ENCODE measurements around the gene CD93.

CD93 gene

DNA sequence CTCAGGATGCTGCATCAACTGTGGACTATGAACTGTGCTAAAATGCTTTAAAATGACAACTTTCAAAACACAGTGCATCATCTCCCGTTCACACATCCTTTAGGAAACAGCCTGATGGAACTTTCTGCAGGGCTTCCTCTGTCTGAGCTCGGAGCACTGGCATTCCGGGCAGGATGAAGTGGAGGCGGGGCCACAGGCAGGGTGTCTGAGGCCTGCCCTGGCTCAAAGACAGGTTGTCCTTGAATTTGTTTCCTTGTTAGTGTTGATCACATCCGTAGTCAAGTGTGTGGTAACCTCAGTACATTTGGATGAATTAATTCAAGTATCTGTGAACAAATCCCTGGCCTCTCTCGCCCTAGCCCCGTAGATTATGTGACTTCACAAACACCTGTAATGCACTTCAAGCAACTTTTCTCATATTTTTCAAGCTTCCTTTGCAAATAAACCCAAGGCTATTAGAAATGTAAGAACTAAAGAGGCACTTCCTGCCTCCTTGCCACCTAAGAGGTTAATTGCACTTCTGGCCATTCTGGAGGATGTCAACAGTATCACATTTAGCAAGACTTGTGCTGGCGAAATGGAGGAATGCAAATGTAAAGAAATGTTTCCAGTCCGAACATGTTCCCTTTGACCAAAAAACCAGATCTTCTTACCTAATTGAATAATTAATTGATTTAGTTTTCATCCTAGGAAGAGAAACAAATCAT, 3.1 kb downstream of the CD93 start:
- no peak for DNase-seq (ENCODE audit: low spot score)

DNA sequence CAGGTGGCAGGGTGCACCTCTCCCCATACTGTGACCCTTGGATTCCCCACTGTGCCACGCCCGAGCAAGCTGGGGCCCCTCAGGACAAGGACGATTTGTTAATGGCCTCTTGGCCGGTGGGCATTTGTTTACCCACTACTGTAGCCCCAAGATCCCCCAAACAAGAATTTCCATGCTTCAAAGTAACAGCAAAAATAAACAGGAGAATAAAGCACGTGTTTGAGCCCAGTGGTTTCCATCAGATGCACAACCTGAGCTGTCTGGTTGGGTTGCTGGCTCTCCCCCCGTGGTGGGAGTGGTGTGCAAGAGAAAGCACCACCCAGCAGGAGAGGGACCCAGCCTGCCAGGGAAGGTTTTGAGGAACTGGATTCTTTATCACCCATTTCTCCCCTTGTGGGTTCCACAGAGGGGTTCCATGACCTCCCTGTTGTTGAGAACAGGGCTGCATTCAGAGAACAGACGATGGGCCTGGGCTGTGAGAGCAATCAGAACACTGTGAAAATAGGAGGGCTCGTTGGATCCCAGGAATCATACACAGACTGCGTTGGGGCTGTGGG, 4.8 kb downstream of the CD93 start:
- no peak for DNase-seq (ENCODE audit: low spot score)

DNA sequence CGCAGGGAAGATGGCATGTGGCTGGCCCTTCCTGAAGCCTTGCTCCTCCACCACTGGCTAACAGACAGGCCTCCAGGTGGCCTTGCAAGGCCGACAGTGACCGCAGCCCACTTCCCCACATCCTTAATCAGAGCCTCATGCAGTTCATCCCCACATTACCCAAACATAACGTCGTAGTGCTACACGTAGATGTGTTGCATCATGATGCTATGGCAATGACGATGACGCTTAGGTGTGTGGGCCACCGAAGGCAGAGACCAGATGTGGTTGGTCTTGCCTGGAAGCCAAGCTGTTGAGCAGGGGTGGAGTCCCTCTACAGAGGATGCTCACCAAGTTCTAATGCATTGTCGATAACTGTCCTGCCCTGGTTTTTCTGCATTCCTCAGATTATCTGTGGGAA, 5.6 kb downstream of the CD93 start:
- no peak for DNase-seq (ENCODE audit: low spot score)

DNA sequence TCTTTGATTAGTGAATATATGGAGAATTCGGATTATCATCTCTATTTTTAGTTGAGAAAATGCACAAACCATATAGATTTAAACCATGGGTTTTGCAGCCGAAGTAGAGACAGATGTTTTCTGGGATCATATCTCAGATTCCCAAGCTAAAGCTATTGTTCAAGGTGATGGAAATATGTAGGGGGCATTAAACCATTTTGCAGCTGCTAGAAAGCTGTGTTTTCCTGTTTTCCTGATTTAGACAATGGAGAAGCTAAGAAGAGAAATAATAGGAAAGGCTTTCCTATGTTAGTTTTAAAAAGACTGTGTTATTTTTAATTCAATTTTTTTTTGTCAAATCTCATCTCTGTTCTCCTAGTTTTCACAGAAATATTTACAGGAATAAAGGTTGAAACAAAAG, 6.2 kb downstream of the CD93 start:
- no peak for DNase-seq (ENCODE audit: low spot score)

DNA sequence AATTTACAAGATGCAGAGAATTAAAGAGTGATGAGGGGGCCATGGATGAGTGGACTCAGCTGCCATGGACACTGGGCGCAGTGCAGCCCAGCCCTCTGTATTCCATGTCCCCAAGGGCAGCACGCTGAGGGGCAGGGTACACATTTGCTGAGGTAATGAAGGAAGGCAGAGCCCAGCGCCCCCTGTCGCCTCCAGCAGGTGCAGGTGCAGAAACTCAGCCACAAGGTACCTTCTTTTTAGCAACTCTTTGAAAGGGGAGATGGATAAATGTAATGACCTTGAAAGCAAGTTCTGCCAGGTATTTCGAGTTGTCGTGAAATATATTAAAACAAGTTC, 7.1 kb downstream of the CD93 start:
- DNase-seq (ENCODE audit: low spot score), result no peak

DNA sequence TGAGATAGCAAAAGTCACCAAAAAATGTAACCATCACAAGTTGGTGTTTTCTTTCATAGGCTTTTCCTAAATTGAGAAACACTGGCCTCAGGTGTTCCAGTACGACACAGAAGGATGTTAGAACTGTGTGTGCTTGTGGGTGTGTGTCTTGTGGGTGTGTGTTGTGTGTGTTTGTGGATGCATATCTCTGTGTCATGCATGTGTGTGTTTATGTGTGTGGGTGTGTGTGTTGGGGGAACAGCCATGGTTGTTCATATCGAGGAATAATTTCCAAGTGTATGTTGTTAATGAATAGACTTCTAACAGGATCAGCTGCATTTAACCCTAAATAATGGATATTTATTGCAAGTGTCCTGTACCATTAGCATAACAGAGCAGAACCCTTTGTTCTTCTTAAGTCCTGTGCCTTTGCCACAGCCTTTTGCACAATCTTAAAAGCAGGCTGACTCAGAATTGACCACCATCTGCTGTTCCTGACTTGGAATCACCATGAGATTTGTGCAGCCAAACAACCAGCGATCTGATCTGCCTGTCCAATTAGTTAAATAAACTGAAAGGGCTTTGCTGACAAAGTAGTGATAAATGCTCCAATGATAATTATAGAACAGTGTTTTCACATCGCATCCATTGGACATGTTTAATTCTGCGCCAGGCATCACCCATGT, 7.6 kb downstream of the CD93 start:
- peak; percentile 43 for DNase-seq (ENCODE audit: low spot score)

DNA sequence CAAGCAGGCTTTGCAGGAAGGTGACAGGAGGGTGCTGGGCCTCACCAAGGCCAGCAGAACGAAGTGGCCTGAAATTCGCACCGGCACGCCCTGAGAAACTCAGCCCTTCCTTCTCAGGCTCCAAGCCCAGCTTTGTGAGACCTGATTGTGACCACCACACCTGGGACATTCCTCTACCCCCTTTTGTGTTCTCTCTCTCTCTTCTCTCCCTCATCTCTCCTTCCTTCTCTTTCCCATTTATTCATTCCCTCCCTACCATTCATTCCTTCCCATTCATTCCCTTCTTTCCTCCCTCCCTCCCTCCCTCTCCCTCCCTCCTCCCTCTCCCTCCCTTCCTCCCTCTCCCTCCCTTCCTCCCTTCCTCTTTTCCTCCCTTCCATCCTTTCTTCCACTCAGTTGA, 8.8 kb downstream of the CD93 start:
- DNase-seq (ENCODE audit: low spot score), result no peak

DNA sequence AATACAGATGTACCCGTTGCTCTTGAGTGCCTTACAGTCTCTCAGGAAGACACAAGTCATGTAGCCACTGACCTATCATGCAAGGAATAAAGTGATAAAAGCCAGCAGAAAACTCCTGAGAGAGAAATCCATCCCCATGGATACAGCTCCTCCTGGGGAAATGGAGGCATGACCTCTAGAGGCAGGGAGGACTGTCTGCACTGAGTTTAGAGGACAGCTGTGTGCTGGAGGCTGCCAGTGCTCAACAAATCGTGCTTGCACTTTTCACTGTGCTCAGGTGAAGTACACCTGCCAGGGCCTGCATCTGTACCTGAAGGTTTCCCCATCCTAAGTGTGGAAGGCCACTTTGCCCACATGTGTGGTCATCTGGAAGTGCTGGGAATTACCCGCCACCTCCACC, 12.1 kb downstream of the CD93 start:
- no peak for DNase-seq (ENCODE audit: low spot score)

DNA sequence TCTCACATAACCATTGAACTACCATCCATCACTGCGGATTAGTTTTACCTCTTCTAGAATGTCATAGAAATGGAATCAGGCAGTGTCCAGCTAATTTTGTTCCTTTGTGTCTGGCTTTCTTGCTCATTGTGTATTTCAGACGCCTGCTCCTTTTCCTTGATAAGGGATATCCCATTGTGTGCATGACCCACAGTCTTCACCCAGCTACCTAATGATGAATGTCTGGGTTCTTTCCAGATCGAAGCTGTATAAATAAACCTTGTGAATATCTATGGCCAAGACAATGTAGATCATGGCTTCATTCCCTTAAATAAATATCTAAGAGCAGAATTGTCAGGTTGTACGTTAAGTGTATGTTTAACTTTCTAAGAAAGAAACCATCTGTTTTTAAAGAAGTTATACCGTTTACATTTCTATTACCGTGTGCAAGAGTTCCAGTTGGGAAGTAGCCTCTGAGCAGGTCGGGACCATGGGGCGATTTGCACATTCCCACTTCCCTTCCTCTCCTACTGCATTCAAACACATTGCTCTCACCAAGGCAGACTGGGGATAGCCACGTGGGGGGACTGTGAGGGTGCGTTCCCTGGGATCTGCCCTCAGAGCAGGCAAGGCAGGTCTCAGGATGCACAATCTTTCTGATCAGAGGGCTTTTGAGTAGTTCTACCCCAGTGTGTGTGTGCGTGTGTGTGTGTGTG, 13.1 kb downstream of the CD93 start:
- DNase-seq (ENCODE audit: low spot score), result no peak

DNA sequence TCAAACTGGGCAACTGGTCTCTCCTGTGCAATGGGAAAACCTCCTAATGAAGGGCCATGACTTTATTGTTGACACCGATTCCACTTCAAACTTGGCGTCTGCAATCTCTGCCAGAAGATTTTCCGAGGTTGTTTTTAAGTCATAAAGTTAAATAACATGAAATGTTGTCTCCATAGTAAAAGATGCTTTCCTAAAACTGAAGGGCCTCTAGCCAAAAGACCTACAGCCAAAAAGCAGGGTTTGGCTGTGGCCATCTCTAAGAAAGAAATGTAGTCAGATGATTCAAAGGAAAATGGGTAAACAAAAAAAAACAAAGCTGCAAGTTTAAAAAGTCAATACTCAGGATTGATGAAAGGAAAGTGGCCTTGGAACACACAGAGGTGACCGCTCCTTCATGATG, 14.1 kb downstream of the CD93 start:
- no peak for DNase-seq (ENCODE audit: low spot score)

DNA sequence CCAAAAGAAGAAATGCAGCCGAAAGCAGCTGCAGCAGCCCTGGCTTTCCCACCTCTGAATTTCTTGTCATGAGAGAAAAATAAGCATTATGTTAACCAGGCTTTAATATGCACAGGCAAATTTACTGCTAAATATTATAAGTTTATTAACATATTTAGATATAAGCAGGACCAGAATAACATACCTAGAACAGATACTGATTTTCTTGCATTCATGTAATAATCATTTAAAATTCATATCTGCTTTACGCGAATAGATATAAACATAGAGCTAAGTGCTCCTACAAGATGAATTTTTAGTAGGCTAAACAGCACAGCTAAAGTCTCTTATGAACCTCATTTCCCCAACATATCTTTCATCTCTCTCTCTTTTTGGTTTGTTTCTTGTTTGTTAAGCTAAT, 14.7 kb downstream of the CD93 start:
- no peak for DNase-seq (ENCODE audit: low spot score)

DNA sequence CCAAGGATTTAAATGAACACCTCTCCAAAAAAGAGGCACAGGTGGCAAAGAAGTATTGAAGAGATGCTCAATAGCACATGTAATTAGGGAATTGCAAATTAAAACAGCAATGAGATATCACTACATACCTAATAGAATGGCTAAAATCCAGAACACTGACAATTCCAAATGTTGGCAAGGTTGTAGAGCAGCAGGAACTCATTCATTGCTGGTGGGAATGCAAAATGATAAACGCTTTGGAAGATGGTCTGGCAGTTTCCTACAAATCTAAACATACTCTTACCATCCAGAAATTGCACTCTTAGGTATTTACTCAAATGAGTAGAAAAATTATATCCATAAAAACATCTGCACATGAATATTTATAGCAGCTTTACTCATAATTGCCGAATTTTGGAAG, 17.0 kb downstream of the CD93 start:
- no peak for DNase-seq (ENCODE audit: low spot score)

DNA sequence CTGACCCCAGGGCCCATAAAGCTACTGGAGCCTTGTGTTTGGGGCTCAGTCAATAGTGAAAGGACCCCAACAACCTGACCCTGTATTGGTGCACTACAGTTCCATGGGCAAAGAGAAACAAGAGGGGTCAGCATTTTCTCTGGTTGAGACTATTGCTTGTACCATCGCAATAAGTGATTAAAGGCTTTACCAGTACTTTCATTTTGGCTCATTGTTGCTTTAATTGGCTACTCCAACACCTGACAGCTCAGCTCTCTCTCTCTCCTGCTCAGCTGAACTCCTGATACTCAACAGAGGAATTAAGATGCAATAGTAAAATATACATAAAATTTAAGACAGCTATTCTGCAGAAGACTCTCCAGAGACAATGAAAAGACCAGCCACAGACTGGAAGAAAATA, 17.8 kb downstream of the CD93 start:
- DNase-seq (ENCODE audit: low spot score), result no peak

DNA sequence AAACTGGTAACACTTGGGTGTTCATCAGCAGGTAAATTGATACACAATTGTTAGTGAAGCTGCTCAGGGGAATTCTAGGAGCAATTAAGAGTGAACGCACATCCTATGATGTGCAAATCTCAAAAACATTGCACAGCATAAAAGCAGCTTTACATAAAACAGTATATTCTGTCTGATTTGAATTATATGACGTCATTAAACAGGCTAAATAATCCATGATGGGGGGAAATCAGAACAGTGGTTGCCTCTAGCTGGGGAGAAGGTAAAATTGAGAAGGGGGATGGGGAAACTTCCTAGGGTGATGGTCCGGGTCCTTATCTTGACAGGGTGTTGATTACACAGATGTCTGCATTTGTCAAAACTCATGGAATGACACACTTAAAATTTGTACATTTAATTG, 19.4 kb downstream of the CD93 start:
- no peak for DNase-seq (ENCODE audit: low spot score)

DNA sequence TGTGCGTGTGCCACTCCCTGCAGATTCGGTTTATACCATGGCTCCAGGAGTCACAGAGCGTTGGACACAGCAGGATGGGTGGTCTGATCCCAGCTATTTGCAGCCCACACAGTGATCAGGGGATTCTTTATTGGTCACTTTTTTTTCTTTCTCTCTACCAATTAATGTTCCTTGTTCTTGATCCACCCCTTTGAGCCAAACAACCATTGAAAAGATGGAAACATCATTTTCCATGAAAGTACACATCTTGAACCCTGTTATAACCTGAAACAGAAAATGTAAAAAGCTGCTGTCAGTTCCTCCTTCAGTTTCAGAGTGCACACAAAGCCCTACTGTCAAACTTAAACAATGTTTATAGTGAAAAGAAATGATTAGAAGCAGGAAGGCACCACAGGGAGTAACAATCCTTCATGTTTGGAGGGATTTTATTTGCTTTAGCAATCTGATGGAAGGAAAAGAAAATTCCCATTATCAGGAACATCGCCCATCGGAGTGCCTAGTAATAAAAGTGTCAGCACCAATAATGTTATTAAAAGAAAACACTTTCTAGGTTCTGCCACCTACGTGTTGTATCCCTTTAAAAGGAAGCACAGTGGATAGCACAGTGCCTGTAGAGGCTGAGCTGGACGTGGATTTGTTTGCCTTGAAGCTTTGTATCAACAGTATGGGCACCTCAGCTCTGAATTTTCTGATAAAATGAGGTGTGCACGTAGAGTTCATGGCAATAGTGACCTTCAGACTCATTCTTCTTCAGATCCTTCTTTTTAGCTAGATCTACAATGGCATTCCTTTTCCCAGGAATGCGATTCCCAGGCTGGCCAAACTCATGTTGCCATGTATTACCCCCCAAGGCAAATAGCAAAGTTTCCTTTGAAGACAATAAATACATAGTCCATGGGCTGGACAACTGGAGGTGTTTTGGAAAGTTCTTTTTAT, 20.6 kb downstream of the CD93 start:
- DNase-seq (ENCODE audit: low spot score), result no peak

DNA sequence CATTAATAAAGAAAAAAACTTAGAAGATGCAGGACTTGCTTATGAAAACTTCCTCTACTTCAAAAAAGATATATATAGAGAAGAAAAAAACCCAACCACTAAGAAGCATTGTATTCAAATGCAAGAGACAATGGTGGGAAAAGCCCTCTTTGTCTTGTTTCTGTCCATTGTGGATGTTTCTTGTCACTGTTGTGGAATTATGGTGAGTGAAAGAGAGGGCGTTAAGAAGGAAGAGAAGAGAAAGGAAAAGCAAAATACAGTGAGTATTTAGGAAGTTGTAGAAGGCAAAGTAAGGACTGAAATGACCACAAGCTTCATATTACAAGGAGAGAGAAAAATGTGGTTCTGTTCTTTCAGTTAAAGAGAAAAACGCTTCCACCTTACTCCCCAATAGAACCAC, 22.5 kb downstream of the CD93 start:
- no peak for DNase-seq (ENCODE audit: low spot score)

DNA sequence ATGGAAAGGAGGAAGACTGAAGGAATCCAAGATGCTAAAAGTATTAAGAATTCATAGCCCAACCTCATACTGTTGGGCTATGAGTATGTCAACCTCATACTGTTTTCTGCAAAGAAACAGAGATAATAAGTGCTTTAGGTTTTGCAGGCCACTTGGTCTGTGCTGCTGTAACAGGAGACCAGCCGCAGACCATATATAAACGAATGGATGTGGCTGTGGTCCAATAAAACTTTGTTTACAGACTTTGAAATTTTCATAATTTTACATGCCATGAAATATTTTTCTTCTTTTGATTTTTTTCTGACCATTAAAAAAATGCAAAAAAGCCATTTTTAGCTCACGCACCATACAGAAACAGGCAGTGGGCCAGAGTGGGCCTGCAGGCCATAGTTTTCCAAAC, 23.0 kb downstream of the CD93 start:
- DNase-seq (ENCODE audit: low spot score), result no peak

DNA sequence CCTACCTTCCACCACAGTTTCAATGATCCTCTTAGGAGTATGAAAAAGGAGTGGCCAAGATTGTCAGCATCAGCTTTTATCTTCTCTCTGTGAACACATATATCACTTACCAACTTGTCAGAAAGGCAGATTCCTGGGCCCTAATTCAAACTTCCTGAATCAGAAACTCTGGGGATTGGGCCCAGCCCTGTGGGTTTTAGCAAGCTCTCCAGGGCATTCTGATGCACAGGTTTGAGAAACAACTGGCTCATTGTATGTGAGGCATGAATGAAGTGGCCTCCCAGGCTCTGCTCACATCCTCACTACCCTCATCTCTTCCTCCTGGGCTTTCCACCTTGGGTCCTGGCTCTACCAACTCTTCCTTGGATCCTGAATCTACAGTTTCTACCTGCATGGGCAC, 23.5 kb downstream of the CD93 start:
- DNase-seq (ENCODE audit: low spot score), result no peak

DNA sequence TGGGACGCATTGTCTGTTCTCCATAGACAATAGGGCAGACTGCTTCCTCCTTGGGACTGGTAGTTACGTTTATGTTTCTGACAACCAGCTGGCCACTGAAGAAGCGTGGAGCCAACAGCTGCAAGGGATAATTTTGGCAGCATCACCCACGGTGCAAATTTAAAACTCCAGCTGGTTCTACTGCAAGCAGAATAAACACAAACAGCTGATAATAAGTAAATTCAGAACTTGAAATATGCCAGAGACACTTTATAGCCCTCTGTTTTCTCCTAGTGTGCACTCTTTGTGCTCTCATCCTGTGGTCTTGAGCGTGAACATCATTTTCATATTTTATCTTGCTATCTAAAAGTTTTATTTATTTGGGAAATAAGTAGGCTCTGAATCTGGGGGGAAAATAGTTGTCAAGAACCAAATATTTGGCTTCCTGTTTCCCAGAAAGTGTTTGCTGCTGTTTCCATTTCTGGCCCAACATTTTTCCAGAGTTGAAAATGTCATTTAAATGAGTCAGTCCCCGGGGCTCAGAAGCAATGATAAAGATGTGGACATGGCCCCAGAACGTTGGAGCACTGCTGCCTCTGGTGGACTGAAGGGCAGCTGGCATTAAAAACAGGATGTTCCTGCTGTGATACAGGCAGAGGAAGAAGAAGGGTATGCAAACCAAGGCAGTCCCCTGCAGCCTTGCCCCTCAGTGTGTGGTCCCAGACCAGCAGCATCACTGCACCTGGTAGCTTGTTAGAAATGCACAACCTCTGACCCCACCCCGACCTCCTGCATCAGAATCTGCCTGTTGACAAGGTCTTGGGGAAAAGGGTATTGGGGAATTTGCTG, 24.2 kb downstream of the CD93 start:
- peak; percentile 85 for DNase-seq (ENCODE audit: low spot score)

DNA sequence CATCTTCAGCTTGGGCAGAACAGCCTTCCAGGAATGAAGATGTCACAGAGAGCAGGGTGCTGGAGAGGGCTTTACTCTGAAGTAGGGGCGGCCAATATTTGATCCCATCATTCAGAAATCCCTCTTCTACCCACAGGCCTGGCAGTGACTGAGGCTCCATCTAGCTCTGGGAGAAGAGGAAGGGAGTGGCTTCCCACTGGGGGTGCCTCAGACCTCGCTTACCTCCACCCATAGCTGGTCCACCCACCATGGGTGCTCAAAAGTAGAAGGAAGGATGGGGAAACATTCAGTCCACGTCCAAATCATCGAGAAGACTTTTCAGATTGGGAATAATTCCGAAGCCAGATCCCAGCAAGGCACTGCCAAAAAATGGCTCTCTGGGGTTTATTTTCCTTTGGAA, 24.9 kb downstream of the CD93 start:
- no peak for DNase-seq (ENCODE audit: low spot score)

DNA sequence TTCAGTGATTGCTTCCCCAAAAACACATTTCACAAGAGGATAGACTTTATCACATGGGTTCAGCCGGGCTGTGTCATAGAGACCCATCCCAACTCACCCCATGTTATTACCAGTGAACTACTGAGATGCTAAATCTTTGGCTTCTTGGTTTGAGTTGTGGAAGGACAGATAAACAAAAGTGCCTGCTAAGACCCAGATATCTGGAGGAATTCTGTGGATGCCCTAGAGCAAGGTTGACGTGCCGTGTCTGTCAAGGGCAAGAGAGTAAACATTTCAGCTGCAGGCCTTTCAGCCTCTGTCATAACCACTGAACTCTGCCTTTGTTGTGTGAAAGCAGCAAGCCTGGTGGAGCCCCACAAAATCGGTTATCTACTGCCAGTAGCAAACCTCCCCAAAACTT, 25.5 kb downstream of the CD93 start:
- DNase-seq (ENCODE audit: low spot score), result no peak
